CD4-positive, alpha-beta T cell treated with Interleukin-10 for 1 hour (primary cell): ENCODE measurements around the gene EFHC2.

Experiments used
- DNase-seq: peaks from one replicate; pipeline ENCODE4 v3.0.0-alpha.2; 2020

The EFHC2 gene

DNA sequence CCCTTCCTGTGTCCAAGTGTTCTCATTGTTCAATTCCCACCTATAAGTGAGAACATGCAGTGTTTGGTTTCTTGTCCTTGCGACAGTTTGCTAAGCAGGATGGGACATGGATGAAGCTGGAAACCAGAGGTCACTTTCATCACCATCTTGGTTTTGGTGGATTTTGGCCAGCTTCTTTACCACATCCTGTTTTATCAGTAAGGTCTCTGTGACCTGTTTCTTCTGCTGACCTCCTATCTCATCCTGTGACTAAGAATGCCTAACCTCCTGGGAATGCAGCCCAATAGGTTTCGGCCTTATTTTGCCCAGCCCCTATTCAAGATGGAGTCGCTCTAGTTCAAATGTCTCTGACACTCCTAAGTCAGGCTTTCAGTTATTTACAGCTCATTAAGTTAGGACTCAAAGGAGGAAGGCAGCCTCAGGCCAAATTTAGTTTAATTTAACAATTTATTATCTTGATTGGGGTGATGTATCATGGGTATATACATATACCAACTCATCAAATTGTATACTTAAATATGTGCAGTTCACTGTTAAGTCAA, 200.3 kb downstream of the EFHC2 start:
- no peak for DNase-seq

DNA sequence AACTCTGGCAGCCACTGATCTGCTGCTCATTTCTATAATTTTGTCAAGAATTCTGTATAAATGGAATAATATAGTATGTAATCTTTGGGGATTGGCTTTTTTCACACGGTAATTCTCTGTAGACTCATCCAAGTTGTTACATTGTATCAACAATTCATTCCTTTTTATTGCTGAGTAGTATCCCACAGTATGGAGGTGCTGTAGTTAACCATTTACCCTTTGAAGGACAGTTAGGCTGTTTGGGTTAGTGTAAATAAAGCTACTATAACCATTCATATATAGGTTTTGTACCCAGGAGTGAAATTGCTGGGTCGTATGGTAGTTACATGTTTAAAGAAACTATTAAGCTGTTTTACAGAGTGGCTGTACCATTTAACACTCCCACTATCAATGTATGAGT, 213.3 kb downstream of the EFHC2 start:
- DNase-seq: no peak

DNA sequence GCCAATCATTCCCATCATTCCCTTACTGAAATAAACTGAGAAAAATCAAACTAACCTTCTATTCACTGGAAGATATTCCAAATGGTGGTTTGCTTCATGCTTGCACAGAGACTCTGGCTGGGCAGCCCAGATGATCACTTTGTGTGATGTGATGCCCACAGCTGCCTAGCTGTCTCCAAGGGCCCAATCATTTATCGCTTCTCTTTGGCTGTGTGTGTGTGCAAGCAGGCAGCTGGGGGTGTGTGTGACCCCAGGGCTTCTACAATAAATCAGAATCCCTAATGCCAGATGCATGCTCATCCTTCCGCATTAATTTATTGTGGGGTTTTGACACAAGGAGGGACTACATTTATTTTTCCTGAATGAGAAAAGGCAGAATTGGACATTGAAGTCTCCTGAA, 230.1 kb downstream of the EFHC2 start:
- no peak for DNase-seq

DNA sequence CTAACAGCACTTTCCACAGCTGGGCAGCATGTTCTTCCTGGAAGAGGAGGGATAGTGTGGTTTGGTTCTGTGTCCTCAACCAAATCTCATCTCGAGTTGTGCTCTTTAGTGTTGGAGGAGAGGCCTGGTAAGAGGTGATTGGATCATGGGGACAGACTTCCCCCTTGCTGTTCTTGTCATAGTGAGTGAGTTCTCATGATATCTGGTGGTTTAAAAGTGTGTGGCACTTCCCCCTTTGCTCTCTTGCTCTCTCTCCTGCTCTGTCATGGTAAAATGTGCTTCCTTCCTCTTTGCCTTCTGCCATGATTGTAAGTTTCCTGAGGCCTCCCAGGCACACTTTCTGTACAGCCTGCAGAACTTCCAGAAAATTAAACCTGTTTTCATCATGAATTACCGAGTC, 236.6 kb downstream of the EFHC2 start:
- no peak for DNase-seq

DNA sequence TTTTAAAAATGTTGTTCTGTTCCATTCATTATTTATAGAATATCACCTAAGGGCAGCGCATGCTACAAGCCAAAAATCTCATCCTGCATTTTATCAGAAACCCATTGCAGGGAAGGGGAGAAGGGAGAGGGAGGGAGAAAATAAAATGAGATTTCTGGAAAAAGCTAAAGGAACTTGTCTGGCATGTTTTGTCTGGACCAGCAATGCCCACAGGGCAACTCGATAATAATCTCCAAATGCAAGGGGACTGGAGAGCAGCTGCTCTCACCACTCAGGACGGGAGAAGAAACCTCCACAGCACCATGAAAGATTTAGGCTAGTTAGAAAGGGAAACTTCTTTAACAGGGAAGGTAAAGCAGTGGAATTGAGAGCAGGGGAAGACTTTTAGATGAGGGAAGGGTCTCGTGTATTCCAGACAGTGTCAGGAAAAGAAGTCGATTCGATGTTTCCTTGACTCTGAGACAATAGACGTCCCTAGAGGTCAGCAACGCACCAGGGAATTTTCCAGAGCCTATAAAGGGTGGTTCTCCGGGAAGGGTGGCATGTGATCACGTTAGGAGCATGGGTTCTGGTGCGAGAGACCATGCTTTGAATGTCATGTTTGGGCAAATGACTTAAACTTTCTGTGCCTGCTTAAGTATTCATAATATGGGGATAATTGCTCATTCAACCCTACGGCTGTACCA, 238.1 kb downstream of the EFHC2 start:
- DNase-seq: no peak

DNA sequence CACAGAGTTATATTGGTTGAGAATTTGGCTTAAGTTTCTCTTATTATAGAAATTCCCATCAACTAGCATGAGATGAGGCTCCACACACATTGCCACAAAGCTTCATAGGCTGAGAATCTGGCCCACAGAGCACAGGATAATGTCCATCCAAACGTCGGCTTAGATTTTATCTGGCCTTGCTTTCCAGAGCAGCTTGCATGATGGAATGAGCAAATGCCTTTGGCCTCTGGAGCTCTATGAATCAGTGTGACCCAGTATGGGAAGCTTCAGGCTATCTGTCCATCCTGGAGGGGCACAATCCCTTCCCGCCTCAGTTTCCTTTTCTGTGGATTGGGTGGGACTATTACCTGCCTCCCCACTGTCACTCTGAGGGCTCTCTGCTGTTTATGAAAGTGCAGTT, 238.8 kb downstream of the EFHC2 start:
- DNase-seq: no peak

DNA sequence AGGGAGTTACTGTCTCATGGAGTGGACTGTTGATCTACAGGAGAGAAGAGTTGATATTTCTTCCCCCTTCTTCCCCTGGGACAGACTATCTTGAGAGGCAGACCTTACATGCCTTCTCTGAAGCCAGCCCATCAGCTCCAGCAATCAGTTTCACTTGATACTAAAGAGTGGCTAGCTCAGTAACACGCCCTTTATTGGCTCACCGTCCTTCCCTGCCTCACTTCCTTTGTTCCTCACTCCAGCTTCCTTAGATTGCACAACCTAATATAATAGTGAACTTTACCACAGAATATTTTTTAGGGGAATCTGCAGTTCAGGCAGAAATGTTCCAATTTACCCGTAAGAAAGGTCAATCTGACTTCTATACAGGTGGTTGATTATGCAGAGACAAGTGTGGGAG, 242.2 kb downstream of the EFHC2 start:
- no peak for DNase-seq

DNA sequence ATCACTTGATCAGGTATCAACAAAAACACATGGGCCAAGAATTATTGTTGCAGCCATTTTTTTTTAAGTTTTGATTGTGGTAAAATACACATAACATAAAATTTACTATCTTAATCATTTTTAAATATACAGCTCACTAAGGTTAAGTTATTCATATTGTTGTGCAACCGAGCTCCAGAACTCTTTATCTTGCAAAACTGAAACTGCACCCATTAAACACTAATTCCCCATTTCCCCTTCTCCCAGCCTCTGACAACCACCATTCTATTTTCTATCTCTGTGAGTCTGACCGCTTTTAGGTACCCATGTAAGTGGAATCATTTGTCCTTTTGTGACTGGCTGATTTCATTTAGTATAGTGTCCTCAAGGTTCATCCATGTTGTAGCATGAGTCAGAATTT, 244.1 kb downstream of the EFHC2 start:
- DNase-seq: no peak
